Measurements from ENCODE around the gene MKLN1. TPM values are rescaled to one million over a fixed set of nuclear protein-coding genes. Genes with fewer than 3 reads are reported as not detected.

MKLN1 gene
- total and polyA plus RNA-seq, 4 donors, result 7.1 to 48.4 (median 25.5) TPM

DNA sequence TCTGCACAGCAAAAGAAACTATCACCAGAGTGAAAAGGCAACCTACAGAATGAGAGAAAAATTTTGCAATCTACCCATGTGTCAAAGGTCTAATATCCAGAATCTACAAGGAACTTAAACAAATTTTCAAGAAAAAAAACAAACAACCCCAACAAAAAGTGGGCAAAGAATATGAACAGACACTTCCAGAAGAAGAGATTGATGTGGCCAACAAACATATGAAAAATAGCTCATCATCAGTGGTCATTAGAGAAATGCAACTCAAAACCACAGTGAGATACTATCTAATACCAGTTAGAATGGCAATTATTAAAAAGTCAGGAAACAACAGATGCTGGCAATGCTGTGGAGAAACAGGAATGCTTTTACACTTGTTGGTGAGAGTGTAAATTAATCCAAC lies 7.1 kb upstream of the MKLN1 start:
- H3K27ac ChIP-seq (ENCODE audit: low read depth in 1 of 2, low read length in 2 of 2), result no peak overlapping the region
- H3K27me3 ChIP-seq (ENCODE audit: control insufficient read depth in 4 of 4, insufficient read depth in 4 of 4, low read length in 3 of 4), result no peaks in the 10 kb centered on the region
- H3K4me1 ChIP-seq (ENCODE audit: control insufficient read depth in 4 of 4, insufficient read depth in 4 of 4, low read length in 3 of 4), result peaks cover 4 to 14% (median 8%) of the 10 kb centered on the region in 4 donors
- no peaks in the 10 kb centered on the region for H3K9me3 ChIP-seq (ENCODE audit: control insufficient read depth in 4 of 4, low read length in 3 of 4)
- no peak for TF ChIP-seq ATF3 (IDR thresholded peaks at IDR 0.05)
- no peak for TF ChIP-seq JUND (IDR thresholded peaks at IDR 0.05)
- TF ChIP-seq TAF1 (conservative IDR thresholded peaks at IDR 0.05), result no peak
- TF ChIP-seq, protein P1, sequence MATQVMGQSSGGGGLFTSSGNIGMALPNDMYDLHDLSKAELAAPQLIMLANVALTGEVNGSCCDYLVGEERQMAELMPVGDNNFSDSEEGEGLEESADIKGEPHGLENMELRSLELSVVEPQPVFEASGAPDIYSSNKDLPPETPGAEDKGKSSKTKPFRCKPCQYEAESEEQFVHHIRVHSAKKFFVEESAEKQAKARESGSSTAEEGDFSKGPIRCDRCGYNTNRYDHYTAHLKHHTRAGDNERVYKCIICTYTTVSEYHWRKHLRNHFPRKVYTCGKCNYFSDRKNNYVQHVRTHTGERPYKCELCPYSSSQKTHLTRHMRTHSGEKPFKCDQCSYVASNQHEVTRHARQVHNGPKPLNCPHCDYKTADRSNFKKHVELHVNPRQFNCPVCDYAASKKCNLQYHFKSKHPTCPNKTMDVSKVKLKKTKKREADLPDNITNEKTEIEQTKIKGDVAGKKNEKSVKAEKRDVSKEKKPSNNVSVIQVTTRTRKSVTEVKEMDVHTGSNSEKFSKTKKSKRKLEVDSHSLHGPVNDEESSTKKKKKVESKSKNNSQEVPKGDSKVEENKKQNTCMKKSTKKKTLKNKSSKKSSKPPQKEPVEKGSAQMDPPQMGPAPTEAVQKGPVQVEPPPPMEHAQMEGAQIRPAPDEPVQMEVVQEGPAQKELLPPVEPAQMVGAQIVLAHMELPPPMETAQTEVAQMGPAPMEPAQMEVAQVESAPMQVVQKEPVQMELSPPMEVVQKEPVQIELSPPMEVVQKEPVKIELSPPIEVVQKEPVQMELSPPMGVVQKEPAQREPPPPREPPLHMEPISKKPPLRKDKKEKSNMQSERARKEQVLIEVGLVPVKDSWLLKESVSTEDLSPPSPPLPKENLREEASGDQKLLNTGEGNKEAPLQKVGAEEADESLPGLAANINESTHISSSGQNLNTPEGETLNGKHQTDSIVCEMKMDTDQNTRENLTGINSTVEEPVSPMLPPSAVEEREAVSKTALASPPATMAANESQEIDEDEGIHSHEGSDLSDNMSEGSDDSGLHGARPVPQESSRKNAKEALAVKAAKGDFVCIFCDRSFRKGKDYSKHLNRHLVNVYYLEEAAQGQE (IDR thresholded peaks at IDR 0.05), result no peak
- no peak for TF ChIP-seq RAD21 (IDR thresholded peaks at IDR 0.05)
- no peak for TF ChIP-seq FOXA1 (IDR thresholded peaks at IDR 0.05)
- no peak for TF ChIP-seq FOXA2 (IDR thresholded peaks at IDR 0.05)
- H3K9ac ChIP-seq (ENCODE audit: low read depth in 1 of 2, low read length in 2 of 2), result no peak overlapping the region
- H3K36me3 ChIP-seq (ENCODE audit: control insufficient read depth in 4 of 4, insufficient read depth in 3 of 4, low read depth in 1 of 4, low read length in 3 of 4), result no peaks in the 10 kb centered on the region
- no peak overlapping the region for H3K4me3 ChIP-seq (ENCODE audit: low read depth in 1 of 3, low read length in 3 of 3)
- DNase-seq (ENCODE audit: low spot score), result no peak

GRCh38 chr7:131321656-131322055 lies 6.0 kb upstream of the MKLN1 start:
- Histone ChIP-seq H3K27me3 (ENCODE audit: control insufficient read depth in 4 of 4, insufficient read depth in 4 of 4, low read length in 3 of 4) (no peaks in the 10 kb centered on the region), H3K4me1 (ENCODE audit: control insufficient read depth in 4 of 4, insufficient read depth in 4 of 4, low read length in 3 of 4) (peaks cover 4 to 14% (median 8%) of the 10 kb centered on the region in 4 donors), H3K27ac (ENCODE audit: low read depth in 1 of 2, low read length in 2 of 2) (no peak overlapping the region), H3K4me3 (ENCODE audit: low read depth in 1 of 3, low read length in 3 of 3) (no peak overlapping the region), H3K36me3 (ENCODE audit: control insufficient read depth in 4 of 4, insufficient read depth in 3 of 4, low read depth in 1 of 4, low read length in 3 of 4) (no peaks in the 10 kb centered on the region), H3K9ac (ENCODE audit: low read depth in 1 of 2, low read length in 2 of 2) (no peak overlapping the region), H3K9me3 (ENCODE audit: control insufficient read depth in 4 of 4, low read length in 3 of 4) (no peaks in the 10 kb centered on the region)
- no peak for DNase-seq (ENCODE audit: low spot score)
- TF ChIP-seq NR2F2 (IDR thresholded peaks at IDR 0.05) (no peak), EGR1 (IDR thresholded peaks at IDR 0.05; ENCODE audit: low read depth in 2 of 2) (no peak)

- no peak overlapping the region for H3K4me3 ChIP-seq (ENCODE audit: low read depth in 1 of 3, low read length in 3 of 3)
- 99% methylated on average over 1 of the region's 1 CpG for WGBS
- TF ChIP-seq, protein P1 (IDR thresholded peaks at IDR 0.05), result no peak
- no peak for TF ChIP-seq ZBTB33 (IDR thresholded peaks at IDR 0.05)
- TF ChIP-seq CTCF (IDR thresholded peaks at IDR 0.05; ENCODE audit: low read depth, low read length, missing input control), result no peak
- TF ChIP-seq EGR1 (IDR thresholded peaks at IDR 0.05; ENCODE audit: low read depth in 2 of 2), result no peak
- no peak for TF ChIP-seq GABPA (IDR thresholded peaks at IDR 0.05 in 1 of 2, conservative IDR thresholded peaks at IDR 0.05 in 1 of 2)
These were observed 5.6 kb upstream of the MKLN1 start for GRCh38 chr7:131322061-131322460.

More at GRCh38 chr7:131322061-131322460, 5.6 kb upstream of the MKLN1 start:
- H3K9ac ChIP-seq (ENCODE audit: low read depth in 1 of 2, low read length in 2 of 2), result no peak overlapping the region
- no peaks in the 10 kb centered on the region for H3K9me3 ChIP-seq (ENCODE audit: control insufficient read depth in 4 of 4, low read length in 3 of 4)
- no peaks in the 10 kb centered on the region for H3K36me3 ChIP-seq (ENCODE audit: control insufficient read depth in 4 of 4, insufficient read depth in 3 of 4, low read depth in 1 of 4, low read length in 3 of 4)
- H3K27ac ChIP-seq (ENCODE audit: low read depth in 1 of 2, low read length in 2 of 2), result no peak overlapping the region
- H3K27me3 ChIP-seq (ENCODE audit: control insufficient read depth in 4 of 4, insufficient read depth in 4 of 4, low read length in 3 of 4), result no peaks in the 10 kb centered on the region
- peaks cover 4 to 16% (median 10%) of the 10 kb centered on the region in 4 donors for H3K4me1 ChIP-seq (ENCODE audit: control insufficient read depth in 4 of 4, insufficient read depth in 4 of 4, low read length in 3 of 4)
- no peak for DNase-seq (ENCODE audit: low spot score)
